GM04503 (cell line): ENCODE results near the gene HECTD4.

ENCODE experiments used
- DNase-seq: peaks from one replicate; pipeline ENCODE4 v3.0.0-alpha.2; 2012; ENCODE audit warnings: low read depth

The HECTD4 gene

DNA sequence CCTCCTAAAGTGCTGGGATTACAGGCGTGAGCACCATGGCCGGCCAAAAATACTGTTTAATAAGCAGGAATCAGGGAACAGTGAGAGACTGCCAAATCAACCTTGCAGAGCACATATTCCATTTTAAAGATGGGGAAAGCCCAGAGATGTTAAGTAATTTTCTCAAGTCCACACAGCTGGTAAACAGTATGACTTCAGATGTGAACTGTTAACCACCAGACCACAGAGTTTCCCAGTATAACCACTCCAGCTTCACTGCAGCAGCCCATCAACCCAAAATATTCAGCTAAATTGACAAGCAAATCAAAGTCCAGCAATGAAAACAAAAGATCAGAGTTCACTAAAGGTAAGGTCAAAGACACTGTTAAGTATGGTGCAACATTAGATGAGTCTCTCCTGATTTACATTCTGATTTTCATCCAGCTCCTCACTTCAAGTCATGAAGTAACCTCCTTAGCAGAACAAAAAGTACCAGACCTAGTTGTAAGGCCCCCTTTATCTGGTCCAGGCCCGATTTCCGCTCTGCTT lies 174.8 kb downstream of the HECTD4 start:
- DNase-seq = no peak

DNA sequence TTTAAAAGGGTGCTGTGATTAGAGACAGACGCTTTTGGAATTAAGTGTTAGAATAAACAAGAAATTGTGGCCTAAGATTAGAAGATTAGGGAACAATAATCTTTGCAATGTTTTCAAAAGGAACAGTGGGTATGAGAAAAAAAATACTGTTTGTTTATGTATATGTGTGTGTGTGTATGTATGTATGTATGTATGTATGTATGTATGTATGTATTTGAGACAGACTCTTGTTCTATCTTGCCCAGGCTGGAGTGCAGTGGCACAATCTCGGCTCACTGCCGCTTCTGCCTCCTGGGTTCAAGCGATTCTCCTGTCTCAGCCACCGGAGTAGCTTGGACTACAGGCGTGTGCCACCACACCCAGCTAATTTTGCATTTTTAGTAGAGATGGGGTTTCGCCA lies 175.3 kb downstream of the HECTD4 start:
- no peak for DNase-seq

DNA sequence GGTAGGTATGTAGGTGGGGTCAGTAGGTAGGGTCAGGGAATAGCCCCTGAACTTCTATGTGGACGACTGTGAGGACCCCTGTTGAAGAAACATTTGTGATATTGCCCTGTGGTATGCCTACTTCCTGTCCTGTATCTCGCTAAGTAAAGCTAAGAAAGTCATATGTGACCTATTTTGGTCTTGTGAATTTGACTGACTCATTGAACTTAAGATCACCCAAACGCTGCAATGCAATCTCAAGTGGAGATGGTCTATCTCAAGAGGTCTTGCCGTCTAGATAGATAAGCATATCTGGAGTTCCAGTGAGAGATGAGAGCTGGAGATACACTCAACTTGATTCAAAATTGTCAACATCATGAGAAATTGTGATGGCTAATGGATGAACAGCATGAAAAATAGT lies 183.1 kb downstream of the HECTD4 start:
- DNase-seq = no peak

DNA sequence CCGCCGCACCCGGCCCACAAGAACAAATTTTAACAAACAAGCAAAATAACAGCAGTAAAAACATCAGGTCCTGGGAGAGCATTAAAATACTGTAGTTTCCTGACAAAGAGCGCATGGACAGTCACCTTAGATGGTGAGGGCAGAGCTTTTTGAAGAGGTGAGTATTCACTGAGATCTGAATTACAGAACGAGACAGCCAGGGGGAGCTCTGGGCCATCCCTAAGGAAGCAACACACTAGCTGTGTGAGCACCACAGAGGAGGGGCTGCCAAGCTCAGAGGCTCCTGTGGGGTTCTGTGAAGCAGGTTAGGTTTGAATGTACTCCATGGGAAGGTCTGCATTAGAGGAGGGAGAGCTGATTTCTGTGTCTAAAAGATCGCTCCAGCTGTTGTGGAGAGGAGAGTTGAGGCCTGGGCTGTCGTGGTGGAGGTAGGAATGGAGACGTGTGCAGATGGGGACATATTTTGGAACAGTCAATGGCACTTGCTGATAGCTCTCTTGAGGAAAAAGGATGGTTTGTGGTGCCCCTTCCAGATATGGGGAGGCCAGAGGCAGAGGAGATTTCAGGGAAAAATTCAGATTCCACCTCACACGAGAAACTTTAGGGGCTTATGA lies 184.0 kb downstream of the HECTD4 start:
- DNase-seq = no peak

DNA sequence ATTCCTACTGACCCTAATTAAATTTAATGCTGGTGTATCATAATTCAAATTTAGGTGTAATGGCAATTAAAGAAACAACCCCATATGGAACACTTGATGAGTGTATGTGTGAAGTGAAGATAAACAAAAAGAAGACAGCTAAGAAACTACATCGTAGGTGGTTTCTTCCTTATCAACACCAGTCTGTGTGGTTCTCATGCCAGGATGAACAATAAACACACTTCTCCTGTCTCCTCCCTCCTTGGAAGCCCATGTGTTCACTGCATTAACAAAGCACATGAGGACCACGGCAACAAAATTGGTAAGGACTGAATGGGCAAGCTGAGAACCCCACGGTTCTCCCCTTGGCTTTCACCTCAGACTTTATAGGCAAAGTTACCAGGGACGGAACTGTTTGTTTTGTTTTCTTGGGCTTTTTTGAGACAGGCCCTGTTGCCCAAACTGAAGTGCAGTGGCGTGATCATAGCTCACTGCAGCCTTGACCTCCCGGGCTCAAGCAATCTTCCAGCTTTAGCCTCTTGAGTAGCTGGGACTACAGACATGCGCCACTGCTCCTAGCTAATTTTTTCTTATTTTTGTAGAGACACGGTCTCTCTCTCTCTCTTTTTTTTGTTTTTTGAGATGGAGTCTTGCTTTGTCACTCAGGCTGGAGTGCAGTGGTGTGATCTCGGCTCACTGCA lies 185.9 kb downstream of the HECTD4 start:
- DNase-seq = no peak

DNA sequence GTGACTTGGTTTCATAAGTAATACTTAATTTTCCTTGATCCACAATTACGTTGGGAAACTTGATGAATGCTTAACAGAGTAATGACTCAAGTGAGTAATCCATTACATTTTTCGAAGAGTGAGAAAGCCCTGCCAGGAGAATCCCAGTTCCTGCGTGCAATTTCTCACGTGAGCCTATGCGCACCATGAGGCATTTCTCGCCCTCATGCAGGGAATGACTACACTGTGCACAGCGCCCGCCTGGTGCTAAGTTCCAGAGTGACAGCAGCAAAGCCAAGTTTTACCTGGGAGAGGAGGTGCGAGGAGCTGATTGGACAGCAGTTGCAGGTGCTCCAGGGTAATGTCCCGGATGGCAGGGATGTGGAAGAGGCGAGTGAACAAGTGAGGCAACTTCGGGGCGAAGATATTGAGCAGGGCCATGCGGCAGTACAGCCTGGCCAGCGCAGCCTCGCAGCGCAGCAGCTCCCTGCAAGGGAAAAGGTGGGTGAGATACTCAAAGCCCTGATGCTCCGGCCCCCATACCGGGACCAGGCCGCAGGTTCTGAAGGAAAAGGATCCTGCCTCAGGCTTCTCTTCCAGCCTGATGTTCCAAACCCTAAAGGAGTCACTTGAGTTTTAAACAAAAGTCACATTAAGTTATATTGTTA lies 187.5 kb downstream of the HECTD4 start:
- DNase-seq = no peak

DNA sequence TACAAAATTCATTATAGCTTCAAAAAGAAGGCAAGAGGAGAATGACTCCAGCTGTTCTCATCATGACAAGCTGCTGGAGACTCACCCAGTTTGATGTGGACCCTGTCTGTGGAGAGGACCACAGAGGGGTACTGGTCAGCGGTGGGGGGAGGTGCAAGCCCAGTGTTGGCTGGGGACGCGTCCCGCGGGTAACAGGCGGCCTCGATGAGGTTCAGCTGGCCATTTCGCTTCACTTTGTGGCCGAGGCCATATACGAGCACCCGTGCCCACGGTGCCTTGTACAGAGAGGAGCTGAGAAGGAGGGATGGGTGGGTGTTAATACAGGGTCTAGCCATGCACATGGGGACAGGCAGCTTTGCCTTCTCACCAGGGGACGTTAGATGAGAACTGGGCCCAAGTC lies 189.8 kb downstream of the HECTD4 start:
- no peak for DNase-seq

DNA sequence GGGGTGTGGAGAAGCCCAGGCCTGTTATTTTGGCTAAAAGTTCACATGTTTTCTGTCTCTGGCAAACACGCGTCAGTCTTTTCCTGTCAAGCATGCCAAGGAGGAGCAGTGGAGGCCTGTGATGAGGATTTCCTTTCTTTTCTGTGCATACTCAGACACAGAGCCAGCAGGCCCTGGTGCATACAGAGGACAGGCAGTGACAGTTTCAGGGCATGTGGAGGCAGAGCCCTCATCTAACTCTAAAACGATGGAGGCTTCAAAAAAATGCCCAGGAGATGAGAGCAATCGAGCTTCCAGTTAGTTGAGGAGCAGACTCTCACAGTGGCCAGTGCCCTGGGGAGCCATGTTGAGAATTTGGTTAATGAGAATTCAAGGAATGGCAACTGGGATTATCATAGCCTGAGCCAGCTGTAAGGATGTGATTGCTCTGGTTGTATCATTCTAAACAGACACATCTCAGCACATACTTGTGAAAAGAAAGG lies 190.3 kb downstream of the HECTD4 start:
- DNase-seq = no peak

DNA sequence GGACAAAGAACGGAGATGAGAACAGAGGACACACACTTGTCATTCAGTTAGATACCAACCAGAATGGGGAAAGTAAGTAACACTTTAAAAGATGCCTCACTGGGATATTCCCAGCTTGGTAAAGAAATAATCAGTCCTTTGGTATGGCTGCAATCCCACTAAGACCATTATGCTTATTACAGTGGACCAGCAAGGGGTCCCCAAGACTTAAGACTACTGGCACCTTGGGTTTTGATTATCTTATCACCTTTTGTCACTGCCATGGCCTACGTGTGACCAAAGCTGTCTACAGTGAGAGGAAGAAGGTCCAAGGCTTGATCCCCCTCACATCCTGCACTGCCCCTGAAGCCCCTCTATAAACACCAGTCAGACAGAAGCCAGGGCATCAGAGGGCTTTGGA lies 191.0 kb downstream of the HECTD4 start:
- DNase-seq = no peak

DNA sequence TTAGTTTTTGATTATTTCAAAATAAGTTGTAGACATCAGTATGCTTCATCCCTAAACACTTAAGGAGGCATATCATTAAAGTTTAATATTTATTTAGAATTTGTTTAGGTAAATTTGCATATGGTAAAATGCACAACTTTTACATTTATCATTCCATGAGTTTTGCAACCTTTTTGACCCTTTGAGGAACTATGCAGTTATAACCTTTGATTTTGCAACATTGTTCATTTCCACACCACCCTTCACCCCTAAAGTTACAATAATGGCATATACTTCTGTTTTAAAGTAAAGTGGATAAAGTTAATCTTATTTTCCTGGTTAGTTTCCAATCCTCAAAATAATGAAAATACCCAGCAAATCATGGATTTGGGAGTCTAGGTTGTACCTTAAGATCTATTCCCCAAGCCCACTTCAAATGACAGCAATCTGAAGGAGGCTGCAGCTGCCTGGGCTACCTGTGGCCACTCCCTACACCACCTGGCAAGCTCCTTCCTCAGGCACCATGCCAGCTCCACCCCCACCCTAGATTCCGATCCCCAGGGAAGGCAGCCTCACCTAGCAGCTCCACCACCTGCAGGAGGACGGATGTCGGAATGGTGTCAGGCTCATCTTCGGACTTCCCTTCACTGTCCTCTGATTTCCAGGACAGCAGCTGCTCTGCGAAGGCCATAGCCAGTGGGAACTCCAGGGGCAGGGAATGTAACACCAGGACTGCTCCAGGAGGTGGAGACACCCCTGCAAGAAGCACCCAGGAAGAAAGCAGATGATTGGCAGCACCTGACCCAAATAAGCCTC lies 191.8 kb downstream of the HECTD4 start:
- DNase-seq = no peak

DNA sequence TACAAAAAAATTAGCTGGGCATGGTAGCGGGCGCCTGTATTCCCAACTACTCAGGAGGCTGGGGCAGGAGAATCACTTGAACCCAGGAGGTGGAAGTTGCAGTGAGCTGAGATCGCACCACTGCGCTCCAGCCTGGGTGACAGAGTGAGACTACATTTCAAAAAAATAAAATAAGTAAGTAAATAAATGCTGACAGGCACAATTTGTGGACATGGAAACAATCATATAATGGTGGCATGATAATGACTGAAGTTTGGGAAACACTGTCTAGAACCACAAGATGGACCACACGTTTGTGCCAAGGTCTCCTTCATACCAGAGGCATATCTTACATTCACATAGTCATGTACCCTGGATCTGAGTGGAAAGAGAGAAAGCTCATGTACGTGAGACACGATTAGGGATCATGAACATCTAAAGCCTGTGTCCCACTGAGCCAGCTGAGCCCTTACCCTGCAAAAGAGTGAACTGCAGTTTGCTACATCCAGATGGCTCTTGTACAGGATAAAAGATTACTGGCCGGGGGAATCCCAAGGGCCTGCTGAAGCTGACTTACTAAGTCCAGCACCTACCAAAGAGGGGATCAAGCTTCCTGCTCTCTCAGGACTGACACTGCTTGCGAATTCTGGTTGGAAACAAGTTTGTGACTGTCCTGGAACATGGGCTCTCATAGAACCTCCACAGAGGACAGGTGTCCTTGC lies 194.0 kb downstream of the HECTD4 start:
- no peak for DNase-seq

DNA sequence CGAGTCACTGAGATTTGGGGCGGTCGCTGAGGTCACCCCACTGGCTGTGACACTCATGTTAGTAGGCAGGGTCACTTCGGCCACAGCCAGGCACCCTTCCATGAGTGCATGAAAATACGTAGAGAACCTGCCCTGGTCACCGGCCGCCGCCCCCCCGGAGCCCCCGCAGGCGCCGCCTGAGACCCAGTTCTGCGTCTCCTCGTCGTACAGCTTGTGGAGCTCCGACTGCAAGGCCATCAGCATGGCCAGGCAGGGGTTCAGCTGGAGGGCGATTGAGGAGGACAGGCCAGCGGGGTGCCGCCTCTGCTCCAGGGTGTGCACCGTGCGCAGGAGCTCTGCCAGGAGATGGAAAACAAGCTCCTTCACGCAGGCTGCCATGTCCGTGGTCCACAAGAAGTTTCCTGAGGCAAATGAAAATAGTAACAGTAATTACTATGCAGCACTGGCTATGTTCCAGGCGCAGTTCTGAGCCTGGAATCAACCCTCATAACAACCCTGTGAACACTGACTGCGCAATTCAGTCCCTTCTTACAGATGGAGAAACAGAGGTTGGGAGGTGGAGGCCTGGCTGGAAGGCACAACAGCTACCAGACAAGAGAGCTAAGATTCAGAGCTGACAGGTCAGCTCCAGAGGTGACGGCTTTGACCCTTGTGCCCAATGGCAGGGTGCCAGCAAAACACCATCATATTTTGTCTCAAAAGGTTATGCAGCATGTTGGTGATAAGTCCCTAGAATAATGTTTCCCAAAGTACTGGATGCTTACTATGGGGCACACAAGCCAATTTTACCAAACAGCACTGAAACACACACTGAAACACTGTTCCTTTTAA lies 196.9 kb downstream of the HECTD4 start:
- no peak for DNase-seq

DNA sequence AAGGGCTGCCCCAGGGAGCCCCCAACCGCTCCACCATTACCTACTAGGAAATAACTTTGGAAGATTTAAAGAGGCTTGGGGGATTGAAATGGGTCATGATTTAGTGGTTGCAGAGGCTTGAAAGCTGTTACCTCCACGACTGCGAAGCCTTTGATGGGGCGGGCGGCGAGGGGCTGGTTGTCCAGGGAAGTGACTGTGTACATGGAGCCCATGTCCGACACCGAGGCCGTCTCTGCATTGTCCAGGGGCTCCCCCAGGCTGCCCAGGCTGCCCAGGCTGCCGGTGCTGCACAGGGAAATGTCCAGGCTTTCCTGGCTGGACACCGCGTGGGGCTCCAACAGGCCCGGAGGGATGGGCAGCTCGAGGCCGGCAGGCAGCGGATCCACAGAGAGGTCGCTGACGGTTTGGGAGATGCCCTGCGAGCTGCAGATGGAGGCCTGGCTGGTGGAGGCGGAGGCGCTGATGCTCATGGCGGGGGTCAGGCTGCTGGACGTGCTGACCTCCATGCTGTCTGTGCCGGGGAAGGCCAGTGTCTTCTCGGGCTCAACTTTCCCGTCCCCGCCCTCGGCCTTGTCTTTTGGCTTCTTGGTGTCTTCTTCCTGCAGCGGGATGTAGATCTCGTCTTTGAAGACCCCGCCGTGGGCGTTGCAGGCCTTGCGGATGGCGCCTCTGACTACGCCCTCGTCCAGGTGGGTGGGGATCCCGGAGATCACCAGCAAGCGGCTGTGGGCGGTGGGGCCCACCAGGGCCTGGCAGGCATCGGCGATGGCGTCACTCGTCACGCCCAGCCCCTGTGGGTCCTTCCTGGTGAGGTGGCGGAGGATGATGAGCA lies 198.0 kb downstream of the HECTD4 start:
- no peak for DNase-seq

DNA sequence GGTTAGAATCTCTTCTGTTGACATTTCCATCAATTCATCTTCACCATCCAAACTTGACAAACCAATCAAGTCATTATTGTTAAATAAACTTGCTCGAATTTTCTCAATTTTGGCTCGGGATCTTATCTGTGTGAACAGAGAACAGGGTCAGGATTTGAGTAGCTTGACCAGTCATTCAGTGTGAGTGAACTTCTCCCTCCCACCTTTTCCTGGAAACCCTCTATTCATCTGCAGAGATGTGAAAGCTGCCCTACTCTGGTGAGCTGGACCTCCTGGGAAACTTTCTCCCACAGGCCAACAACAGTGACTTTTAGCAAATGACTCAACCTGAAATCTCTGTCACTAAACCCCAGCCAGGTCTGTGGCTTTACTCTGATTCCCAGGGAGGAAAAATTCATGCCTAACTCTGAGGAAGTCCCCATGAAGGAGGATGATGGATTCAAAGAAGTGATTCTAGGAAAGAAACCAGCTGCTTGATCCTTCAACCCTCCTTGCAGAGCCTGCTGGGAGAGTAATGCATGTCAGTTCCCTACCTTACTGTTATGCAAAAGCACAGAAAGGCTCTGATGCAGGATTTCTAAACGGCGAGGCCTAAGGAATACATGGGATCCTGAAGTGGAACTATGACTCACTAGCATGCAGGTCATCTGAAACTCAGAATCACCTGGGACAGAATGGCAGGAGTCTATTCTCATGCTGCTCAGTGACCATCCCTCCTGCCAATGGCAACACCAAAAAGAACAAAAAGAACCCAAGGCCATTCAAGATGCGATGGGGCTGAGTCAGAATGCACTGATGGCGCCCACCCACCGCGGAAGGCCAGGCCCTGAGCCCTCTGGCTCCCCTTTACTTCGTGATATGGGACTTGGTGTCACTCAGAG lies 198.8 kb downstream of the HECTD4 start:
- no peak for DNase-seq

DNA sequence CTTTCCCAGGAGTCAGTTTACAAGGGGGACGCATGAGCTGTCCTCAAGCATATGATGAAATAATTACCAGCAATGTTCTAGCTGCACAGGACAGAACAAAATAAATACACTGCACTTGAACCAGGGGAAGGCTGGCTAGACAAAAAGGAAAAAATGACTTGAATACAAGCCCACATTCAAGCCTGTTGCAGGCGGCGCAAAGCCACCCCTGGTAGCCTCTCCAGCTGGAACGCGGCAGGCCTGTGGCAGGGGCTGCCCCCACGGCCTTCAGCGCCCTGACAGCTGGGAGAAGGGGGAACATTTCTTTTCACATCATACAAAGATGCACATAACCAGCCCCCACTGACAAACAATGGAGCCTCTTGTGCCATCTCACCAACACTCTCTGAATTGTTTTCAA lies 199.7 kb downstream of the HECTD4 start:
- no peak for DNase-seq

DNA sequence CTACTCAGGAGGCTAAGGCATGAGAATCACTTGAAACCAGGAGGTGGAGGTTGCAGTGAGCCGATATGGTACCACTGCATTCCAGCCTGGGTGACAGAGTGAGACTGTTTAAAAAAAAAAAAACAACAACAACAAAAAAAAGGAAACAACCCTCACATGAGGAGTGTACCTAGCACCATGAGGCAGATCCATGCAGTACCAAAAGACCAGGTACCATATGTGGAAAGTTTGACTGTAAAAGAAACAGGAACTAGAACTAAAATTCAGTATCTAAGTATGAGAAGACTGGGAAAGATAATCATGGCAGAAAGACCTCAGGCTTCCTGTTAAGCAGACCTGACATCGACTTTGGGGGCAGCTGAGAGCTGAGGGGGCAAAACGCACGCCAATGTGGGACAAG lies 201.8 kb downstream of the HECTD4 start:
- no peak for DNase-seq

DNA sequence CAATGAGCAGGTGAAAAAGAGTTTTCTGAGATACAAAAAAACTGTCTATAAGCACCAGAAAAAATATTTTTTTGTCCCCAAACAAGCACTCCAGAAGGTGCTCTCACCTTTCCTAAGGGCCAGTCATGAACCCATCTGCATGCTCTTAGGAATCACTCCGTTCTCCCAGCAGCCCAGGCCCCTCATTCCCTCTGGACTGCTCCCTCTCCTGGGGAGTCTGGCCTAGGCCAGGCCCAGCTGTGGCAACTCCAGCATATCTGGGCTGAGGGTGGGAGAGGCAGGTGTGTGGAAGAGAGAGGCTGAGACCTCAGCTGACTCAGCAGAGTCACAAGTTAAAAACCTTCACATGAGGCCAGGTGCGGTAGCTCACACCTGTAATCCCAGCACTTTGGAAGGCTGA lies 202.3 kb downstream of the HECTD4 start:
- DNase-seq = no peak

DNA sequence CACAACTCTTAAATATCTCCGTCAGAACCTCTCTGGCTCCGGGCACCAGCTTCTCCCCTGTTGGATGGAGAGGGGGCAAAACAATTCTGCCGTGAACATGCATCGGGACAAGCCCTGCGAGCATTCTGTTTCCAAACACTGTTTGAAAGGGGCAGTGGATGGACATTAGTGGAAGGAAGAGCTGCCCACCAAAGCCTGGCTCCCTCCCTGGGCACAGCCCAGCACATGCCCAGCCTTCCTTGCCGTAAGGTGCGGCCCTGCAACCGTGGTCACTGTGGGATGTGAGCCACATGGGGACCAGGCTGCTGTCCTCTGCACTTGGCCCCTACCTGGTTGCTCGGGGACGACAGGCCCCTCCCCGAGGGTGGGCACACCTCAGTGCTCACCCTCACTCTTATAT lies 202.9 kb downstream of the HECTD4 start:
- DNase-seq = no peak

DNA sequence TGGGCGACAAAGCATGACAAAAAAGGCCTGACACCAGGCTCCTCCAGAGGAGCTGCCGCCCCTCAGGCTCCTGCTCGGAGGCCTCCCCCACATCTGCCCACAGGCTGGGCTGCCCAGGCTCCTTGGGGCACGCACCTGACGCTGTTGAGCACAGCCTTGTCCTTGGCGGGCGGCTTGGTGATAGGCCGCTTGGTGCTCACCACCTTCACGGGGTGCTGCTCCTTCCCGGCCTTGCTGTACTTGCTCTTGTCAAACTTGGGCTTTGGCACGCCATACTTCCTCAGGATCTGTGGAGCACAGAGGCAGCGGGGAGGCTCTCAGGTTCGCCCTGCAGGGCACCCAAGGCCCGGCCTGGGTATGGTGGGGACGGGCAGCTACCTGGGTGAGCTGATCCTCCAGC lies 203.4 kb downstream of the HECTD4 start:
- DNase-seq = no peak
